Panc1 (cell line): ENCODE data around the gene ACSL6.

Source experiments
- CTCF ChIP-seq: fragments of 450-650 bp; IDR thresholded peaks from 2 replicates; pipeline ENCODE4 v1.5.1; 2017; ENCODE audit warnings: mild to moderate bottlenecking
- POLR2AphosphoS5 ChIP-seq: IDR thresholded peaks from 2 replicates; pipeline ENCODE4 v1.6.1; 2012; ENCODE audit warnings: mild to moderate bottlenecking, low read depth, low read length, moderate library complexity
- TCF7L2 ChIP-seq: IDR thresholded peaks from 2 replicates; pipeline ENCODE4 v1.6.1; 2011; ENCODE audit warnings: mild to moderate bottlenecking, low read depth, low read length, inconsistent platforms
- TF ChIP-seq, protein P1 (sequence below), 2 experiments: IDR thresholded peaks; 2 replicates each; pipeline ENCODE4 v1.6.1; 2011 to 2012; ENCODE audit warnings: low read depth in 2 of 2, control low read depth in 1 of 2, low read length in 1 of 2, mild to moderate bottlenecking in 1 of 2, moderate library complexity in 1 of 2; ENCODE audit not compliant: insufficient read depth in 1 of 2

DNA sequence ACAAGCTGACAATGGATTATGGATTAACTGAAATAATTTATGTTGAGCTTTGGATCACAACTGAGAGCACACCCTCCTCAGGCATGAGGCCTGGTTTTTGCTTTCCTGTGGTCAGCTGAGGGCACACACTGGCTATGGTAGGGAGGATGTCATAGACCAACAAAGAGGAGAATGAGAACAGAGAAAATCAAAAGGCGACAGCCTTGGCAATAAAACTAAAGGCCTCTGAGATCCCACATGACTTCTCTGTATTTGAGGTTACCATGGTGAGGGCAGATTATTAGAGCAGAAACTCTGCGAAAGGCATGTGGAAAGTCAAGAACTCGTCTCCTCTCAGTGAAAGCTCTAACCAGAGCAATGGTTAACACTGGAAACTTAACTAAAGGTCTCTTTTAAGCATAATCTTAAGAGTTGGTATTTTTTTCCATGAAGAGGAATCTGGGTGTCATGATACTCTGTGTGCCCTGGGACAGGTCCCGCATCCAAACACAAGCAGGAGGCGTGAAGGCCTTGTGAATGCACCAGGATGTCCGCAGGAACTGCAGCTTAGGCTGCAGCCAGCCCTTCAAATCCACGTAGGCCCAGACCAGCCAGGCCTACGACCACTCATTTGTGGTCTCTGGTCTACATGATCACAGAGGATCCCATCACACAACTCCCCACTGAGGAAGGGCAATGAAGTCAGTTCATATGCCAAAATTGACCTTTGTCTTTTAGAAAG is 53.6 kb downstream of the ACSL6 start:
- no peak for TF ChIP-seq CTCF
- no peak for TF ChIP-seq POLR2AphosphoS5
- TF ChIP-seq, protein P1, sequence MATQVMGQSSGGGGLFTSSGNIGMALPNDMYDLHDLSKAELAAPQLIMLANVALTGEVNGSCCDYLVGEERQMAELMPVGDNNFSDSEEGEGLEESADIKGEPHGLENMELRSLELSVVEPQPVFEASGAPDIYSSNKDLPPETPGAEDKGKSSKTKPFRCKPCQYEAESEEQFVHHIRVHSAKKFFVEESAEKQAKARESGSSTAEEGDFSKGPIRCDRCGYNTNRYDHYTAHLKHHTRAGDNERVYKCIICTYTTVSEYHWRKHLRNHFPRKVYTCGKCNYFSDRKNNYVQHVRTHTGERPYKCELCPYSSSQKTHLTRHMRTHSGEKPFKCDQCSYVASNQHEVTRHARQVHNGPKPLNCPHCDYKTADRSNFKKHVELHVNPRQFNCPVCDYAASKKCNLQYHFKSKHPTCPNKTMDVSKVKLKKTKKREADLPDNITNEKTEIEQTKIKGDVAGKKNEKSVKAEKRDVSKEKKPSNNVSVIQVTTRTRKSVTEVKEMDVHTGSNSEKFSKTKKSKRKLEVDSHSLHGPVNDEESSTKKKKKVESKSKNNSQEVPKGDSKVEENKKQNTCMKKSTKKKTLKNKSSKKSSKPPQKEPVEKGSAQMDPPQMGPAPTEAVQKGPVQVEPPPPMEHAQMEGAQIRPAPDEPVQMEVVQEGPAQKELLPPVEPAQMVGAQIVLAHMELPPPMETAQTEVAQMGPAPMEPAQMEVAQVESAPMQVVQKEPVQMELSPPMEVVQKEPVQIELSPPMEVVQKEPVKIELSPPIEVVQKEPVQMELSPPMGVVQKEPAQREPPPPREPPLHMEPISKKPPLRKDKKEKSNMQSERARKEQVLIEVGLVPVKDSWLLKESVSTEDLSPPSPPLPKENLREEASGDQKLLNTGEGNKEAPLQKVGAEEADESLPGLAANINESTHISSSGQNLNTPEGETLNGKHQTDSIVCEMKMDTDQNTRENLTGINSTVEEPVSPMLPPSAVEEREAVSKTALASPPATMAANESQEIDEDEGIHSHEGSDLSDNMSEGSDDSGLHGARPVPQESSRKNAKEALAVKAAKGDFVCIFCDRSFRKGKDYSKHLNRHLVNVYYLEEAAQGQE (IDR thresholded peaks at IDR 0.05; ENCODE audit: insufficient read depth in 1 of 2, low read depth in 2 of 2, low read length in 1 of 2) = no peak
- no peak for TF ChIP-seq TCF7L2
